GM19025 (cell line): Measurements from ENCODE around the gene GRIK1.

Source experiments
- ATAC-seq: cut with Tn5 transposase; IDR thresholded peaks from one replicate; pipeline ENCODE4 v1.9.1; 2021; ENCODE audit warnings: mild to moderate bottlenecking, low read depth, moderate library complexity; ENCODE audit not compliant: unreplicated experiment

The GRIK1 gene

DNA sequence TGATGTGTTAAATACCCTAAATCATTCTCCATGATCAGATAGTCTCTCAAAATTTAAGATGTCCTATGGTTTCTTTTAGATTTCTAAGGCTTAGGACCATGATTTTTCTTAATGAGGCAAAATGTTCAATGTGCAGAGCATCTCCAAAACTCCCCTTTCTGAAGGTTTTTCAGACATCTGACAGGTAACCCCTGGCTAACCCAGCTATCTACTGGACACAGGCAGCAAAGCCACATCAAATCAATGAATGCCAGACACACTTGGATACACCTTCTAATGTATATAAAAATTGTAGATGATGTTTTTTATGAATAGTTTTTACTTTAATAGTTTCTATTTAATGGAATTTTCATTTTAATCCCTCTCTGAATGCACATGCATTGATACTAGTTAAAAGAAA lies 285.6 kb downstream of the GRIK1 start:
- ATAC-seq, result no peak

DNA sequence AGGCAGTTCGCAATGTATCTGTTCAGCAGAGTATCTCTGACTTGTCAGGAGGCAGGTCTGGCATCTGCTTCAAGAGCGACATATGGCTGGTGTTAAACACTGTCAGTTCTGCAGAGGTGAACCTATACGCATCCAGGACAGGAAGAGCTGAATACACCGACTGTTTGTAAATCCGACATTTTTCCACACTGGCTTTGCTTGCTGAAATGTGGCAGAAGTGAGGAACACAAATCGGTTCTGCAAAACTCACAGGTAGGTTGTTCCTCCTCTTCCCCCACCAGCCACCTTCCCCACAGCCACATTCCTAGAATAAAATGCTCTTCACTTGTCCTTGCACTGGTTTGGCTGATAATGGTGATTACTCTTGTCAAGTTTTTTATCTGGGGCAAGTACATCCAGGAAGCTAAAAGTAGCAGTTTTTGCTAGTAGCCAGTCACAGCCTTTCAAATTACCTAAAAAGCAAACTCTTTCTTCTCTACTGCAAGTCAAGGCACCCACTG lies 289.2 kb downstream of the GRIK1 start:
- ATAC-seq, result no peak

DNA sequence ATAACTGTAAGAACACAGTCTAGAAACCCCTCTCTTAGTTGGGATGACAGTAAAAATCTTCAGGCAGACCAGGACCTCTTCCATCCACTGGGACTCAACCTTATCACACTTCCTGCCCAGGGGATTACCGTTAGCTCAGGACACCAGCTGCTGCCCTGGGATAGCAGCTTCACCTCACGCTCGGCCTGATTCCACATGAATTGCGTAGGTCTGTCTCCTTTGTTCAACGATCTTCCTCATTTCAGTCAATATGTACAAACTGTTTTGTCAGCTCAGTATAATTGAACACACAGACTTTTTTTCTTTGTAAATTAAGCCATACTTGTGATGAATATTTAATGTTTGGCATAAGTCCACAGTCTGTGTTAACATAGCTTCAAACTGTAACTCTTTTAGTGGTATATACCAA lies 290.4 kb downstream of the GRIK1 start:
- no peak for ATAC-seq

DNA sequence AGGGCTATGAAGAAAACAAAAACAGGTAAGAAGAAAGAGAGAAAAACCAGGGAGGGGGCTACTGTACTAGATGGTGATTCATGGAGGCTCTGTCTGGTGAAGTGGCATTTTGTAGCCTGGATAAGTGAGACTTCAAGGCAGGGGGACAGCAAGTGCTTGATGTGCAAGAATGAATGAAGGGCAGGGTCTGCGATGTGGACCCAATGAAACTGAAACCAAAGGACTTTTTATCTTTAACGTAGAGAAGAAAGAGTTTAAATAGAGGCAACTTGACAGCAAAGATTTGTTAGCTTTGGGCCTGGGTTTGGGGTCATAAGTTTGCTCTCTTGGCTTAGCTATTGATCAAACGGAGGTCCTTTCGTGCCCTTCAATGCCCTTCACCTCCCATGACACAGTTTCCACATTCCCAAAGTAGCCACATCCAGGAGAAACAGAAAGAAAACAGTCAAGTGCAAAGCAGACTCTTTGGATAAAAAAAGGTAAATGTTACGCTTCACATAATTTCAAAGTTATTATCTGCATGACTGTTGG lies 291.0 kb downstream of the GRIK1 start:
- ATAC-seq, result no peak

DNA sequence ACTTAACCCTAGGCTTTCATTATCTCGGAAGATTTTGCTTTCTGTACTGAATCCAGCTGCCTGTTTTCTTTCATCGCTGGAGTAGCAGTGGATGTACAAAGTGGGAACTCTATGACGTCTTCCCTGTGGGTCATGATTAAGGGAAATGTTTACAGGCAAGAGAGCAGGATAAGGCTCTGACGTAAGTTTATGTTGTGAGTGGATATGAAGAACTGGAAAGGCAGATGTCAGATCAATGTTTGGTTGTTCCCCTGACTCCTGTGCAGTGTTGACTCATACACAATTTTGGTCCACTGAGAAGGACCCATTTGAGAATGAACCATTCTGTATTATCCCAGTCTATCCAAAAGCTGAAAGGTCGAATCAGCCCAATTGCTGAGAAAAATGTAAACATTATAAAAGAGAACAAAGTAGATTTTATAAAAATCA lies 292.4 kb downstream of the GRIK1 start:
- no peak for ATAC-seq

DNA sequence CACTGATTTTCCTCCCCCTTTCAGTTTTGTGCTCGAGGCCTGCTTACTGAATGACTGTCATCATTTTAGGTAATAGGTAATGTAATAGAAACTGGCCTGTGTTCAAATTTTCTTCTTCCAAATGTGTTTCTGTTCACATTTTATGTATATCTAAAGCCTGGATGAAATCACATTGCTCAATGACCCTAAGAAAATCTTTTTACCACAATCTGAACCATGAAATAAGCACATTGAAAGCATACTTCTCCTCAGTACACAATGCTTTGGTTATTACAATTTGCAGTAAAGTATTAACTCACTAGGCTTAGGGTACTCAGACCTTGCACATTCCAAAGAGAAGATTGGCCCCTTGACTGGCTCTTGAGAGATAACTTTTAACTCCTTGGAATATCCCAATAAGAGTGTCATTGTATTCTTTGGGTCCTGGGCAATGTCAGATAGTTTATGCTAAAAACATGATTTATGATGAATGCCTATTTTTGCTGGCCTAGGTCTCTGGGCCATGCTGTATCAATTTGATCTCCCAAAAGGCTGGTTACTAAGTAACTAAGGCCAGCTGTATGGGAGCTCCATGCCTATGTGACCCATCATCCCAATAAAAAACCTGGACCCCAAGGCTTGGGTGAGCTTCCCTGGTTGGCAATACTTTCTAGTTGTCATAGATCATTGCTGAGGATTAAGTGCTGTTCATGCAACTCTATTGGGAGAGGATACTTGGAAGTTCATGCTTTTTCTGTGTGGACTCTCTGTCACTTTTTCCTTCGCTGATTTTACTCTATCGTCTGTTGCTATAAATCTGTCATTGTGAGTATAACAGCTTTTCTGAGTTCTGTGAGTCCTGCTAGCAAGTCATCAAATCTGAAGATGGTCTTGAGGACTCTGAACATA lies 293.9 kb downstream of the GRIK1 start:
- ATAC-seq, result no peak

DNA sequence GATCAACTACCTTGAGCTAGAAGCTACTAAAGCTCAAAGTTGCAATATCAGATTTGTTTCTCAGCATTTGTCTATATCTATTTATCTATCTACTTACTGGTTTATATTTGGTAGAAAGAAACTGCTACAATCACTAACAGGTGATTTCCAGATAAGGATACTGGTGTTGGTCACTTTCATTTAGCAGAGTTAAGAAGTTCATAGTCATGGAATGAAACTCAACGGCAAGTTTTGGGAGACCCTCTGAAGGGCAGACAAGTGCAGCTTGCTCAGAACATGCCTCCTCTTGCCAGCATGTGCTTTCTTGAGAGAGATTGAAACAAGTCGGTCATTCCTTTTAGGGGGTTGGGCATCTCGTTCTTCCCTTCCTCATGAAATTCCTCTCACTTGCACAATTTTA lies 296.5 kb downstream of the GRIK1 start:
- ATAC-seq, result no peak

DNA sequence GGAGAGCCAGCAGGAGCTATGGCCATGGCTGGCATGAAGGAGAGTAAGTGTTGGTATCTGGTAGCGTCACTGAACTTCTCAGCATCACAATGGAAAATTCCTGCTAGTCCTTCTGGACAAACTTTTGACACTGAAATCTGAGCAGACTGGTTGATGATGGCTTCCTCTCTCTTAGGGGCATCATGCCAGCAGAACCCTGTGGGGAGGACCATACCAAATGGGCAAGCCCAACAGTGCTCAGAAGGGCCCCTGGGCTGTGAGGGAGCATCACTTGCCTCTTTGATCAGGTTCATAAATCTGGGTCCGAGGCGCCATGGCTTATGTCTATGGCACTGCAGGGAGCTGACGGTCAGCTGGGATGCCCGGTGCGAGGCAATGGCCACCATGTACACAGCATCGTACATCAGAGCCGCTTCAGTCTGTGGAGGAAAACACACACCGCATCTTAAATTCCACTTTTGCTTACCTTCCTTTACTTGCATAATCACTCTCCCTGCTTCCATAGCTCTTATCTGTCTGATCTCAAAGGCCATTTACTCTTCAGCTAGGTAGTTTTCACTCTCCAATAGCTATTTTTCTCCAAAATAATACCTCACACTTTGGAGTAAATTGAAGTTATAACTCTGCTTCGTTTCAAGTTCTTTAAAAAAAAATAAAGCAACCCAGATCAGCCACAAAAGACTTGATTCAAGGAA lies 297.1 kb downstream of the GRIK1 start:
- ATAC-seq, result no peak

DNA sequence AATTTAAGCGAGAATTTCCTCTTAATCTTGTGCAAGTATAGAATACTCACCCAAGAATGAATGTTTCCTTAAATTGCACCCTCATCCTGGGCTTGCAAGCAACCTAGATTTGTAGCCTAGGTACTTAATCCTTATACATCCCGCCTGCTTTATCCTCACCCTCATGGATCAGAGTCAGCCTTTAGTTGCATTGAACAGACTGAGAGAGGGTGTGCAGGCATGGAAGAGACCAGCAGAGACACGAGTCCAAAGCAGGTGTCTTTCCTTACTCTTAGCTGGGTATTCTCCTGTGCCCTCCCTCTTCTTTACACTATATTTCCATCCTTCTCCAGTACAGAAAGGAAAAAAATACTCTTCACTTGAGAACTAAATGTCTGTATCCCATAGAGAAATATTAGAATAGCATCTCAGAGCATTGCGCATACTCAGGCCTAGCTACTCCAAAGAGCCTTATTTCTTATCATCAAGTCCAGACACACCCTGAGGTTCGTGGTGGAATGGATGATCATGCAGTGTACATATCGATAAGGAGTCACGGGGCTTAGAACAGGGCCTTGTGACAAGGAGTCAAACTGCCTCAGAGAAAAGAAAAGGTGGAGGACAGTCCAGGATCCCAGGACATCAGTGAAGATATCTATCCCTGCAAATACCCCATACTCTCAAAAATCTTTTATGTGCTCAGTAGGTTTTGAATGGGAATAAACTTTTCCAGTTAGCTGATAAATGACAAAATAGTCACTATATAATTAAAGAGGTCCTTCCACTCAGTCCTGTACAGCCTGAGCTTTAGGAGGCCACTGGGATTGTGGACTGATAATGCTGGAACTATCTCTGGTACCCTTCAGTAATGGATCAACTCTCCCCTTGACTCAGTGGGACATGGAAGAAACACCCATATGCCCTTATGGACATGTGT lies 297.9 kb downstream of the GRIK1 start:
- ATAC-seq, result no peak

DNA sequence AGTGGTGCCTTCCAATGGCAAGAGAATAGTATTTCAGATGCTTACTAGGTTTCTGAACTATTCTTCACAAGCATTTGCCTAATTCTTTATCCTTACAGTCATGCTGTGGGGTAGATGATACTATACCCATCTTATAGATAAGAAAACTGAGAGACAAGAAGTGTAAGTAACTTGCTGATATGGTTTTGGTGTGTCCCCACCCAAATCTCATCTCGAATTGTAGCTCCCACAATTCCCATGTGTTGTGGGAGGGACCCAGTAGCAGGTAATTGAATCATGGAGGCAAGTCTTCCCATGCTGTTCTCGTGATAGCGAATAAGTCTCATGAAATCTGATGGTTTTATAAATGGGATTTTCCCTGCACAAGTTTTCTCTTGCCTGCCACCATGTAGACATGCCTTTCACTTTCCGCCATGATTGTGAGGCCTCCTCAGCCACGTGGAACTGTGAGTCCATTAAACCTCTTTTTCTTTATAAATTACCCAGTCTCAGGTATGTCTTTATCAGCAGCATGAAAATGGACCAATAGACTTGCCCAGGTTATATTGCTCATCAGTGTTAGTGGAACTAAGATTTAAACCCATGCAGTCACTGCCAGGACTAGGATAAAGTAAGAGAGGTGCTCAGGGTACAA lies 298.7 kb downstream of the GRIK1 start:
- ATAC-seq, result no peak

DNA sequence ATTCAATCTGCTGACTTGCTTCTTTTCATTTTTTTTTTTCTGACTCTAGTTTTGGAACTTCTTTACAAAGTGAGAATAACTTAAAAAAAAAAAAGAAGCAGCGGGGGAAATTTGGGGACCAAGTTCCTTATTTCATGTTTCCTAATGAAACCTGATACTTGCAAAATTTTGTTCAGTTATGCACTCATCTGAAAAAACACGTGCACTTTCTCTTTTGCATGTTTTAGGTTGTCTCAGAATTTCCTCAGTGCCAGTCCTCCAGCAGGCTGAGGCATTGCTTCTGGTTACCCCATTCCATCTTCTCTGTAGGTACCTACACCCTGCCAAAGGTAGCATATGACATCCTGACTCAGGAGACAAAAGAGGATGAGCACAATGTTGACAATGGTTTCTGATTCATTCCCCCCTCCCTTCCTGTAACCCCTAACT lies 299.7 kb downstream of the GRIK1 start:
- no peak for ATAC-seq

DNA sequence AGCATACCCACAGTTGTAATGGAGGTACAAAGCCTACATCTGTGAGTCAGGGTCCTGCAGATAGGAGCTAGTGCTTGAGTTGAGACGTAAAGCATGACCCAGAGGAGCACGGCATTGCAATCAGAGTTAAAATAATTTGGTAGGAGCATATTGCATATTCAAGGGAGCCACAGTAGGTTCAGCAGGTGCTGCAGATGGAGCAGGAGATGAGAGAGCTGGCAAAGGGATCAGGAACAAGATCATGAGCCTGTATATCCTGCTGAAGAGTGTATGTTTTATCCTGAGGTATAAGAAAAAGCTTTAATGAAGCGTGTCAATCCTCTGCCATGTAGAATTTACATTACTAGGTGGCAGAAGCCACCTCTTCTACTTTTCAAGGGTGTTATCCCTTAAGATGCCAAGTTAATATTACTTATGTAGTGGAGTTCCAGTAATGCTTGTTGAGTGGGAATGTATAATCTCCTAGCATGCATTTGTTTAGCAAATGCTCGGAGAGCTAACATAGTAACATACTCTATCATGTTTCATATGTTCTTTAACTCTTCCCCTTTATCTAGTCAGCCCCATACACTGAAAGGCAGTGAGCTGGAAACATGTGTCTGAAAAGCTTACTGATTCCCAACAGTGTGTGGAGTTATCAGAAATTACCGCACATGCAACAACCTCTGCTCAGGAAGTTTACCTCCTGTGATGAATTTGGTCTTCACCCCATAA lies 300.3 kb downstream of the GRIK1 start:
- ATAC-seq, result no peak

DNA sequence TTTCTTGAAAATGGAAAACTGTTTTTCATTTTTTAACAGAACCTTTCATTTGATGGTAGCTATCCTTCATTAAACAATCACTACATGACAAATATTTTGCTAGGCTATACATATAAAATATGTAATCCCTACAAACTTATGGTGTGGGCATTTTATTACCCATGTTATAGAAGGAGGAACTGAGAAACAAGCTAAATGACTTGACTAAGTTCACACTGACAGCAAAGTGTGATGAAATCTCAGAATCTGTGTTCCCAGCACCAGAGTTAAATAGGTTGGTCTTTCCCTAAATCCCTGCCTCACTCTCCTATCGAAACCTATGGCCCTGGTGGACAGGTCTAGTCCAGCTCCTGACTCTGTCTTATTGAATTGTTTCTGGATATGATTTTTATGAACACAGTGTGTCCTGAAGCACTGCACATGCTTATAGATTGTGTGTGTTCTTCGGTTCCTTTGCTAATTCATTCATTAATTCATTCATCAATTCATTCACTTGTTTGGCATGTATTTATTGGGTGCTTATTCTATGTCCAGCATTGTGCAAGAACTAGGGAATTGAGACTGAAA lies 301.0 kb downstream of the GRIK1 start:
- ATAC-seq, result no peak

DNA sequence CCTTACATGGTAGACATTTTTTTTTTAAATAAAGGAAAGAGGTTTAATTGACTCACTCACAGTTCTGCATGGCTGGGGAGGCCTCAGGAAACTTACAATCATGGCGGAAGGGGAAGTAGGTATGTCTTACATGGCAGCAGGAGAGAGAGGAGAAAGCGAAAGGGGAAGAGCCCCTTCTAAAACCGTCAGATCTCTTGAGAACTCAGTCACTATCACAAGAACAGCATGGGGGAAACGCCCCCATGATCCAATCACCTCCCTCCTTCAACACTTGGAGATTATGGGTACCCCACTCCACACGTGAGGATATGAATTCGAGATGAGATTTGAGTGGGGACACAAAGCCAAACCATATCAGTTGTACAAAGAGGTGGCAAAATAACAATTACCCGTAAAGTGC lies 301.7 kb downstream of the GRIK1 start:
- no peak for ATAC-seq

DNA sequence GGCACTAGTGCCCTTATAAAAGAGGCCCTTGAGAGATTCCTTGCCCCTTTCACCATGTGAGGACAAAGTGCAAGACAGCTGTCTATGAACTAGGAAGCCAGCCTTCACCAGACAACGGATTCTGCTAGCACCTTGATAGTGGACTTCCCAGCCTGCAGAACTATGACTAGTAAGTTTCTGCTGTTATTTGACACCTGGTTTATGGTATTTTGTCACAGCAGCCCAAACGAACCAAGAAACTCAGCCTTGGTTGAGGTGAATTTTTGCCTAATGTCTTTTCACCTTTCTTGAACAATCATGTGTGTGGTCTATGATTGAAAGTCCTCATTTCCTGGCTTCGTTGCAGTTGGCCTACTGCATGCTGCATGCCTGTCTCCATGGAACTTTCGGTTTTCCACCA lies 302.2 kb downstream of the GRIK1 start:
- ATAC-seq, result no peak

DNA sequence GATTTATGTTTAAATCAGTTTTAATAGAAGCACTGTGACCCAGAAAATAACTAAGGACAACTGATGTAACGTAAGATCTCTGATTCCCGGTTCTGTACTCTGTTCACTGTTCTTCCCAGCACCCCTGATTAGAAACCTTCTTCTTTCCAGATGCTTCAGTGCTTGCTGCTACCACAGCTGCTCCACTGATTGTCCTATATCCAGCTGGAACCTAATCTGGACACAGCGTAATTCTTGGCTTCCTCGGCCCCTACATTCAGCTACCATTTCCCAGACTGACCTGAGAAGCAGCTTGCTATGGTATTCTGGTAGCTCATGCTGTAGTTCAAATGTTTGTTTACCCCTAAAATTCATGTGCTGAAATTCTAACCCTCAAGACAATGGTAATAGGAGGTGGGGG lies 302.7 kb downstream of the GRIK1 start:
- no peak for ATAC-seq

DNA sequence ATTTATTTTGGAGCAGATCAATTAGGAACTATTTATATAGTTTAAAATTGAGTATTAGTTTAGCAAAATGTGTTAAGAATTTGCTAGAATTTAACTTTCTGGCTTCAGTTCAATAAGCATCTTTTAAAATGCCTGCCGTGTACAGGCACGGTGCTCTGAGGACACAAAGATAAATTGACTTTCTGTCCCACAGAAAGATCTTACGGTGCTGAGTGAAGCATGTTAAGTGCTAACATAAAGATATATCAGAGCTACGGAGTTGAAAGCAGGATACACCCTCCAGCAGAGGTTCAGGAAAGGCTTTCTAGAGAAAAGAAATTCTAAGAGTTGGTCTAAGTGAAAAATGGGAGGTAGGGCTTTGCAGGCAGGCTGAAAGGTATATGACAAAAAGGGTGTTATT lies 305.4 kb downstream of the GRIK1 start:
- no peak for ATAC-seq

DNA sequence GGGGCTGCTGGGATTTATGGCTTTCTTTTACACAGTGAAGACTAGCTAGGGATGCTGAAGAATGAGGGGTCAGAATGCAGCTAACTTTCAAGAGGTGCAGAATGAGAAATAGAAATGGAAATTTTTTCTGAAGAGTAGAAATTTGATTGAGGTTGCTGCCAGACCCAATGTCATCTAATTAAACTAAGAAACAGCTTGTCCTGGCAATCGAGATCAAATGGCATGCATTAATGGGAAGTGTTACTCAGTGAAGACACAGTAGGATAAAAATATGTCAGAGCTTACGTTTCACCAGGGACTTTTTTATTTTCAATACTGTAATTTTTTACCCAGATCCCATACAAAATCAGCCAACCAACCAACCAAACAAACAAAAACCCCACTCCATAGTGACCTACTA lies 306.0 kb downstream of the GRIK1 start:
- ATAC-seq, result no peak

DNA sequence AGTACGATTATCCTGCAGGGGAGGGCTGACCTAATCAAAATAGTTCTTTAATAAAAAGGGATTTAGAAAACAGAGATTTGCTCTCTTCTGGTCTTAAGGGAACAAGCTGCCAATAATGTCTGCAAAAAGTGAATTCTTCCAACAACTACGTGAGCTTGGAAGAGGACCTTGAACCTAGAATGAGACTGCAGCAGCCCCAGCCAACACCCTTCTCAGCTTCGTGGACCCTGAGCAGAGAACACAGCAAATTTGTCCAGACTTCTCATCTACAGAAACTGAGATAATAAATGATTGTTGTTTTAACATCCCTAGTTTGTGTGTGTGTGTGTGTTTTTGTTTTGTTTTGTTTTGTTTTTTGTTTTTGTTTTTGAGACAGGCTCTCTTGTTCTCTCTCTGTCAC lies 309.4 kb downstream of the GRIK1 start:
- ATAC-seq, result no peak
